Stimulated activated CD4-positive, alpha-beta T cell treated with anti-CD3 and anti-CD28 coated beads, Interleukin-4, amount 100 ng/mL, for 4 hours (primary cell): ENCODE measurements around the gene KCNA10.

Experiments used
- DNase-seq, 2 experiments: peaks; one replicate each; pipeline ENCODE4 v3.0.0-alpha.2; 2020

KCNA10 gene

DNA sequence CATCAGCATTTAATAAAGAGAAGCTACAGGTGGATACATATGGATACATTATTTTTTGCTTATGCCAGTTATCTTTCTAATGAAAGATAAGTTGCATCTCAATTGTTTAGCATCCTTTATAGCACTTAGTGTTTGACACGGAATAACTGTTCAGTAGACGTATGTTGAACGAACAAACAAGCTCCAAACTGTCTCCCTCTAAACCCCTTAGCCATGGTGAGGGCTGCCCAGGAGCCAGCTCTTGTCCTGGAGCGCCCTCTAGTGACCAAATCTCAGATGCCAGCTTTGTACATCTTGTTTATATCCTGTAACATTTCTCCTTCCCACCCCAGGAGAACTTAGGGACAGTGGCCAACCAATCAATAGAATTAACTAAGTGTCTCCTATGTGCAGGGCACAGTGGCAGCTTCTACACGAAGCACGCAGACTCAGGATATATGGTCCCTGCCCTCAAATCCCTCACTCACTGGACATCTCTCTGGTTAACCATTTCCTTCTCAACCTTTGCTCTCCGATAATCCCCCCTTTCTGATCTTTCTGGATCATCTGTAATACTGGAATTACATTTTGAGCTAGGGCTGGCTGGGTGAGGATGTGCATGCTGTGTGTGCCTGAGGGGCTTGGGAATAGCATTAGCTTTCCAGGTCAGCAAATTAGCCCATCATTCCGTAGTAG, 22.9 kb downstream of the KCNA10 start:
- peak; percentile 56 to 74 for DNase-seq

- DNase-seq, result no peak
Observed at GRCh38 chr1:110494522-110495406, 24.2 kb downstream of the KCNA10 start.

DNA sequence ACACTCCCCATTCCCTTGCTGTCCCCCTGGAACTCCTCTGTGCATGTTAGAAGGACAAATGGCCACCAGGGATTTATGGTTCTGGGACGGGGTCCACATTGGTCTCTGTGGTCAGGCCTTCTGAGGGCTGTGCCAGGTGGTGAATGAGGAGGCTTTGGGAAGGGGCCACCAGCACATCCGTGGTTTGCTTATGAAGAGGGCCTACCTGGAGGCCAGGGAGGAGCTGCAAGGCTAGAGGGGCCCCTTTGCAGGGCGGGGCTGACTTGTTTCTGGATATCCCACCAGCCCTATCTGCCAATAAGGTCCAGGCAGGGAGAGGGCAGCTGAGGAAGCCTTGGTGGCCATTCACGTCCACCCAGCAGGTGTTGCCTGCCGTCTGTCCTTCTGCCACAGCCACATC, 24.9 kb downstream of the KCNA10 start:
- DNase-seq, result no peak

DNA sequence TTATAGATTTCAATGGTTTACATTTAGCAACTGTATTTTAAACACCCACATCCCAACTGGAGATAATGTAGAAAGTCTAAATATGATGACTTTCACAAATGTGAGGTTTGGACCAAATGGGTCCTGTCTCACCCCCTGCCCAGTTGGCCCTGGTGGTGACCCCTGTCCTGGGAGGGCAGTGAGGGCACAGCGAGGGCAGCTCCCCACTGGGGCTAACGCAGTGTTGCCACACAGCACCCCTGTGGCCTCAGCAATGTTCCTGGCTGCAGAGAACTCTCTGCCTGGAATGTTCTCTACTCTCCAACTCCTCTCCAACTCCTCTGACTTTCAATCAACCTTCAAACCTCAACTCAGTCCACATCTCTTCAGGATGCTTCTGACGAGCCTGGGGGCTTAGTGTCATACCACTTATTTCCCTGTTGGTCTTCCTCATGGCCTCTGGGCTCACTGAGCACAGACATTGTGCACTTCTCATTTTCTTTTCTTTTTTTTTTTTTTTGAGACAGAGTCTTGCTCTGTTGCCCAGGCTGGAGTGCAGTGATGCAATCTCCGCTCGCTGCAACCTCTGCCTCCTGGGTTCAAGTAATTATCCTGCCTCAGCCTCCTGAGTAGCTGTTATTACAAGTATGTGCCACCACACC, 25.8 kb downstream of the KCNA10 start:
- no peak for DNase-seq

DNA sequence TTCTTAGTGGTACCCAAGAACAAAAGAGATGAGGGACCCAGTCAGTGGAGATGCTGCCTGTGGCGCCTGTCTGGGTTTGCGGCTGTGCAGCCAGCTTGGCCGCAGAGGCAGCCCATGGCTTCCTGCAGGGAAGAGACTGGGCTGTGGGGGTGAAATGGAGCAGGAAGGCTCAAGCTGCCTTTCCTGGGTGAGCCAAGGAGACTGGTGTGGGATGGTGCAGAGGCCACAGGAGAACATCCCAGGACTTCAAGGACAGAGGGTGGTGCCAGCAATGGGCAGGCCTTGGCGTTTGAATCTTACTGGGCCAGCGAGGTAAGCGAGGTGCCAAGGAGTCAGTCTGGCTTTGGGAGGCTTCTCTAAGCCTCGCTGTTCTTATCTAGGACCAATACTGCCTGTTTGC, 26.4 kb downstream of the KCNA10 start:
- no peak for DNase-seq

DNA sequence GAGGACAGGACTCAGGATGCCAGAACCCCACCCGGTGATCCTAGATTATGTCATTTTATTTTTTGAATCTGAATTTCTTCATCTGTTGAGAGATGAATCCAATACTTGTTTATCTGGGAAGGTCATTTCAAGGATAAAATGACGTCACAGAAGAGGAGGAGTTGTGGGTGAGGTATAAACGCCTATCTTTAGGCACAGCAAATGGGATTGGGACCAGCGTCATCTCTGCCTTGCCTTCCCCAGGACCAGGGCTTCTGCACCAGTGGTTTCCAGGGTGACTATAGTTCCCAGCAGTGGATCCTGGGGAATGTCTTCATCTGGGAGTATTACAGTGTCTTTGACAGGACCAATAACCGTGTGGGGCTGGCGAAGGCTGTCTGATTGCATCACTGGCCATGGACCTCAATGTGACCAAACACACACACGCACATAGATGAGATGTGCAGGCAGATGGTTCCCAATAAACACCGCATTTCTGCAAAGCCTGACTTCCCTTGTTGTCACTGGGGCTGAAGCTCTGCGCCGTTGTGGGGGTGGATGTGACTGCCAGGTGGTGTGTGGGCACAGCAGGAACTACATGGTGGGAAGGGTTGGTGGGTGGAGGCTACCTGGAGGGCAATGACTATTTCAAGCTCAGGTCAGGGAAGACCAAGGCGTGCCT, 28.1 kb downstream of the KCNA10 start:
- no peak for DNase-seq

DNA sequence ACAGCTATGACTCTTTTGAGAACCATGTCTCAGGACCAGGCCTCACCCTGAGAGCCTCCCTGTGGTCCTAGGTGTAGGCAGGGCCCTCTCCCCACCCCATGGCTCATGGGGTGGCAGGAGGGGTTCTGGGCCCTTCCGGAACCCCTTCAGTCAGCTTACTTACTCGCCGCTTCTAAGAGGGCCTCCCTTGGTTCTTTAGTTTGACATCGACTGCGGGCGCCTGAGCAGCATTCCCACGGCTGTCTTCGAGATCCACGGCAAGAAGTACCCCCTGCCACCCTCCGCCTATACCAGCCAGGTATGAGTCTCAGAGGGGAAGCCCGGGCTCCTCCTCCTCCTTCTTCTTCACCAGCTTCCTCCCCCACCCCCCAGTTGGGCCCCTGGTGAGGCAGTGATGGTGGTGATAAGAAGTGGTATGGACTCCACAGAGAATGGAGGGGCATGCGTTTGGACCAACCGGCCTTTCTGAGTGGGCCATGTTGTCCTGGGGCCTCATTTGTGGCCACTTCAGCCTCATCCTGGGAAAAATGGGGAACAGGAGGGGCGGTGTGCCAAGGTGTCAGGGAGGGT, 28.9 kb downstream of the KCNA10 start:
- no peak for DNase-seq

DNA sequence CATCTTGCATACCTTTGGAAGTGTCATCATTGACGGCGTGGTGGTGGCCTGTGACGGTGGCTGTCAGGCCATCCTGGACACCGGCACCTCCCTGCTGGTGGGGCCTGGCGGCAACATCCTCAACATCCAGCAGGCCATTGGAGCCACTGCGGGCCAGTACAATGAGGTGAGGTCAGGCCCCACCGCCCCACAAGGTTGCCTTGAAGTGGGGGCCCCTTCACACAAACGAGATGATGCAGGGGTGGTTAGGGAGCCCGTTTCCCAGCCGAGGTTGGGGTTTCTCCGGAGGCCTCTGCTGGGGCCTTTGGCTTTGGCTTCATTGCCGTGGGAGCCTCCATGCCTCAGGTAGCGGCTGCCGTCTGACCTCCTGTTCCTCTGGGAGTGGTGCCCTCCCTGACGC, 29.6 kb downstream of the KCNA10 start:
- DNase-seq, result no peak

DNA sequence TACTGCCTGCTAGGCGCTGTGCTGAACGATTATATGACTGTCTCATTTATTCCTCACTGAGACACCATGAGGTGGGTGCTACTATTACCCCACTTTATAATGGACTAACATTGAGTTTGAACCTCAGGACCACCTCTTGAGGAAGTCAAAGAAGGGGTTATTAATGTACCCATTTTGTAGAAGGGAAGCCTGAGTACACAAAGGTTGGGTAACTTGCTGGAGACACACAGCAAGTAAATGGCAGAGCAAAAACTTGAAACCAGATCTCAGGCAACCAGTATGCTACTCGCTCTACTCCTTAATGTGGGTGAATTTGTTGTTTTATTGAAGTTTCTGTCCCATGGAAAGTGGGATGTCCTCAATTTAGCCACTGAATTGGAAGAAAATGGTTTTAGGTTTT, 30.1 kb downstream of the KCNA10 start:
- DNase-seq, result no peak

- no peak for DNase-seq
Observed at GRCh38 chr1:110488161-110488560, 30.8 kb downstream of the KCNA10 start.

DNA sequence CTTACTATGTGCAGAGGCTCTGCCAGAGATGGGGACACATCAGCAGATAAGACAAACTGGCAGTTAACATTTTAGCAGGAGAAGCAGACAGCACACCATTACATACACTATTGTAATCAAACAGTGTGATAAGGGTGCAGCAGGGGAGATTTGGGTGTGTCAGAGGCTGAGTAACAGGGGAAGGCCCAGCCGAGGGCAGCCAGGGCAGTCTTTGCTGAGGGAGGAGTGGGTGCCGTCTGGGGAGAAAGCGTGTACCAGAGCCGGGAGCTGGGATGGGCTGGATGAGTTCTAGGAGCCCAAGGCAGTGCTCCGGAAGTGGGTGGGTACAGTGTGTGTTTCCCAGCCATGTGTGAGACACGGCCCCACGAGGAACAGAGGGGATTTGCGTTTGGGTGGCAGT, 31.2 kb downstream of the KCNA10 start:
- no peak for DNase-seq

DNA sequence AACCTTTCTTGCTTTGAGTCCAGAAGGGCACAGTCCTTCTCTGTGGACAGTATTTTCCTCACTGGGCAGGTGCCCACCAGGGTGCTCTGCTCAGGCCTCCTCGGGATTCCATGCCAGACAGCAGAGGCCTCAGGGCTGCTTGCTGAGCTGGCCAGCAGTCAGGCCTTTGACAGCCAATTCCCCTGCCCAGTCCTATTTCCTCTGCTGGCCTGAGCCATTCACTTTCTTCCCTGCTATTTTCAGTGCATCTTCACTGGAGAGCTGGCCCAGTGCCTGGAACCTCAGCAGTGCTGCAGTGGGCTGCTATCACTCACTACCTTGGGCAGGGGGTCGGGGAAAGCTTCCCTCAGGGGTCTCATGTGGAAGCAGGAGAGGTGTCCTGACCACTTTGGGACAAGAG, 33.2 kb downstream of the KCNA10 start:
- no peak for DNase-seq

- DNase-seq, result no peak
Observed at GRCh38 chr1:110484801-110485200, 34.2 kb downstream of the KCNA10 start.

- DNase-seq, result no peak
Observed at GRCh38 chr1:110483308-110483685, 35.7 kb downstream of the KCNA10 start.

GRCh38 chr1:110482662-110483307, 36.2 kb downstream of the KCNA10 start:
- DNase-seq, result no peak

- DNase-seq, result no peak
Observed at GRCh38 chr1:110481968-110482623, 36.9 kb downstream of the KCNA10 start.

DNA sequence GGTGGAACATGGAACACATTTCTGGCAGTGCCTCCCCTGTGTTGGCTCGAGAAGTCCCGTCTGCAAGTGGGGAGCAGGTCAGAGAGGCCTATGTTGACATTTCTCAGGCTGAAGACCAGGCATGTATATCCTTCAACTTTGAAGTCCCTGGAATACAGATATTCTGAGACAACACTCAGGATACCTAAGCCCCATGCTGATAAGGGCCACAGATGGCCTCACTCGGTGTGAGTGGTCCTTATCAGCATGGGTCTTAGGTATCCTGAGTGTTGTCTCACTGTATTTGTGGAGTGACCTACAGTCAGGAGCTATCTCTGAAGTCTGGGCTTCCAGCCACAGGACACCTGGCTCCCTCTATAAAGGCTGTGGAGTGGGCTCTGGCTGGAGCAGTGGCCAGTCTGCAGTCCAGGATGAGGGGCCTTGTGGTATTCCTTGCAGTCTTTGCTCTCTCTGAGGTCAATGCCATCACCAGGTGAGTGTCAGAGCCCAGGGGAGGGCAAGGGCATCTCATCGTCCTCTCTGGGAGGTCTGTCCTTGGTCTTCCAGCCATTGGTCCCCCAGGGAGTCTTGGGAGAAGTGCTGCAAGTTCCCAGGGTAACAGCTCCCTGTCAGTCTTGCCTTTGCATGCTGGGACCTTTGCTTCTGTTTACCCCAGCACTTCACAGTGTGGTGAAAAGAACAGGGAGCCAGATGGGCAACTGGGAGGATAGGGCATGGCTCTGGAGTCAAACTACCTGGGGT, 38.4 kb downstream of the KCNA10 start:
- DNase-seq, result no peak

GRCh38 chr1:110478886-110479285, 40.1 kb downstream of the KCNA10 start:
- no peak for DNase-seq

- no peak for DNase-seq
Observed at GRCh38 chr1:110477967-110478640, 40.9 kb downstream of the KCNA10 start.

DNA sequence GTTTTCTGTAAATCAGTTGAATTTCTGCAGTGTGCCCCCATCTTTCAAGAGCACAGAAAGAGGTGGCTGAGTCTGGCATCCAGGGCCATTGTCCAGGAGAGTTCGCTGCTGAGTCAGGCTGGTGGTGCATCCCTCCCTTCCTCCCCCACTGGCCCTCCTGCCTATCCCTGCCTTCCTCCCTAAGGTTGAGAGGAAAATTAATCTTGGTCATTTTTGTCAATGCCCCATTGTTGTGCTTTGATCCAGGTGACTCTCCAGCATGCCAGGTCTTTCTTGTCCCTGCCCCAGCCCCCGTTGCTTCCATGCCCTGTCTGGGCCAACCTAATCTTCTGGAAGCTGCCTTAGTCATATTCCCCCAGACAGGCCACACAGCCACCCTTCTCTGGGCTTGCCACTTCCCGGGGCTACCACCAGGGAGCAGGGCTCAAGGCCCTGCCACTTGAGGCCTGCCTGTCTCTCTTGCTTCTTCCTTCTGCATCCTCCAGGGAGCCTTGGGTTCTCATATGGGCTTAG, 41.5 kb downstream of the KCNA10 start:
- no peak for DNase-seq
